ENCODE results near the gene ATG7.

GRCh38 chr3:11350374-11350773 lies 78.2 kb downstream of the ATG7 start:
- TF ChIP-seq CTCF (conservative IDR thresholded peaks at IDR 0.05; ENCODE audit: low read length) = no peak
- TF ChIP-seq EZH2phosphoT487 (IDR thresholded peaks at IDR 0.05; ENCODE audit: borderline replicate concordance, low read depth, low read length) = no peak

Measured in OCI-LY7 (cell line).